Measurements from ENCODE around the gene LRRC61. TPM values are rescaled to one million over a fixed set of nuclear protein-coding genes. Genes with fewer than 3 reads are reported as not detected.

LRRC61 gene
- total RNA-seq, 2 donors from 2014 or later = 32.7 to 61.6 TPM

- no peaks in the 10 kb centered on the region for H3K36me3 Mint-ChIP-seq (ENCODE audit: low read depth)
- no peak overlapping the region for H3K4me3 Mint-ChIP-seq
- H3K9me3 Mint-ChIP-seq = no peaks in the 10 kb centered on the region
- peaks cover 25% of the 10 kb centered on the region for H3K27me3 Mint-ChIP-seq
- no peaks in the 10 kb centered on the region for H3K4me1 Mint-ChIP-seq
- no peak overlapping the region for H3K27ac Mint-ChIP-seq
- no peak for ATAC-seq (replicated peaks)
Measured at GRCh38 chr7:150343225-150343624, 20.1 kb downstream of the LRRC61 start.

GRCh38 chr7:150344299-150344698 is 21.1 kb downstream of the LRRC61 start:
- no peak for ATAC-seq (replicated peaks)

GRCh38 chr7:150345012-150345411 is 21.9 kb downstream of the LRRC61 start:
- no peak for ATAC-seq (replicated peaks)
- Mint-ChIP-seq H3K36me3 (ENCODE audit: low read depth) (no peaks in the 10 kb centered on the region), H3K27ac (no peak overlapping the region), H3K4me1 (no peaks in the 10 kb centered on the region), H3K27me3 (peaks cover 19% of the 10 kb centered on the region), H3K4me3 (no peak overlapping the region), H3K9me3 (no peaks in the 10 kb centered on the region)

More at GRCh38 chr7:150344299-150344698, 21.1 kb downstream of the LRRC61 start:
- H3K4me3 Mint-ChIP-seq = no peak overlapping the region
- H3K4me1 Mint-ChIP-seq = no peaks in the 10 kb centered on the region
- H3K27me3 Mint-ChIP-seq = peaks cover 25% of the 10 kb centered on the region
- H3K36me3 Mint-ChIP-seq (ENCODE audit: low read depth) = no peaks in the 10 kb centered on the region
- H3K9me3 Mint-ChIP-seq = no peaks in the 10 kb centered on the region
- no peak overlapping the region for H3K27ac Mint-ChIP-seq

- H3K27me3 Mint-ChIP-seq = peaks cover 16% of the 10 kb centered on the region
- no peak overlapping the region for H3K4me3 Mint-ChIP-seq
- no peak overlapping the region for H3K27ac Mint-ChIP-seq
- H3K9me3 Mint-ChIP-seq = no peaks in the 10 kb centered on the region
- H3K4me1 Mint-ChIP-seq = no peaks in the 10 kb centered on the region
- ATAC-seq (replicated peaks) = no peak
- H3K36me3 Mint-ChIP-seq (ENCODE audit: low read depth) = no peaks in the 10 kb centered on the region
Measured at GRCh38 chr7:150346922-150347321, 23.8 kb downstream of the LRRC61 start.

GRCh38 chr7:150351587-150352194 is 28.5 kb downstream of the LRRC61 start:
- H3K27ac Mint-ChIP-seq = no peak overlapping the region
- ATAC-seq (replicated peaks) = no peak
- H3K4me3 Mint-ChIP-seq = no peak overlapping the region
- H3K36me3 Mint-ChIP-seq (ENCODE audit: low read depth) = no peaks in the 10 kb centered on the region
- H3K9me3 Mint-ChIP-seq = no peaks in the 10 kb centered on the region
- H3K27me3 Mint-ChIP-seq = no peaks in the 10 kb centered on the region
- H3K4me1 Mint-ChIP-seq = no peaks in the 10 kb centered on the region

- Mint-ChIP-seq H3K27ac (no peak overlapping the region), H3K4me1 (peaks cover 19% of the 10 kb centered on the region), H3K9me3 (no peaks in the 10 kb centered on the region), H3K27me3 (no peaks in the 10 kb centered on the region), H3K4me3 (no peak overlapping the region), H3K36me3 (ENCODE audit: low read depth) (no peaks in the 10 kb centered on the region)
- no peak for ATAC-seq (replicated peaks)
Measured at GRCh38 chr7:150355666-150356059, 32.5 kb downstream of the LRRC61 start.

- no peaks in the 10 kb centered on the region for H3K36me3 Mint-ChIP-seq (ENCODE audit: low read depth)
- peaks cover 19% of the 10 kb centered on the region for H3K4me1 Mint-ChIP-seq
- ATAC-seq (replicated peaks) = no peak
- no peaks in the 10 kb centered on the region for H3K9me3 Mint-ChIP-seq
- peak overlapping the region; percentile 17 for H3K27ac Mint-ChIP-seq
- H3K27me3 Mint-ChIP-seq = no peaks in the 10 kb centered on the region
- peak overlapping the region; percentile 79 for H3K4me3 Mint-ChIP-seq
Measured at GRCh38 chr7:150356265-150356897, 33.2 kb downstream of the LRRC61 start.

GRCh38 chr7:150357270-150357669 is 34.1 kb downstream of the LRRC61 start:
- no peaks in the 10 kb centered on the region for H3K27me3 Mint-ChIP-seq
- no peaks in the 10 kb centered on the region for H3K9me3 Mint-ChIP-seq
- no peaks in the 10 kb centered on the region for H3K36me3 Mint-ChIP-seq (ENCODE audit: low read depth)
- peak; percentile 84 for ATAC-seq (replicated peaks)
- H3K27ac Mint-ChIP-seq = peak overlapping the region; percentile 83
- H3K4me1 Mint-ChIP-seq = peaks cover 19% of the 10 kb centered on the region
- peak overlapping the region; percentile 79 for H3K4me3 Mint-ChIP-seq

- H3K9me3 Mint-ChIP-seq = no peaks in the 10 kb centered on the region
- ATAC-seq (replicated peaks) = peak; percentile 56
- H3K36me3 Mint-ChIP-seq (ENCODE audit: low read depth) = no peaks in the 10 kb centered on the region
- H3K27me3 Mint-ChIP-seq = no peaks in the 10 kb centered on the region
- peaks cover 19% of the 10 kb centered on the region for H3K4me1 Mint-ChIP-seq
- H3K27ac Mint-ChIP-seq = peak overlapping the region; percentile 83
- H3K4me3 Mint-ChIP-seq = peak overlapping the region; percentile 79
Measured at GRCh38 chr7:150357771-150358427, 34.7 kb downstream of the LRRC61 start.

GRCh38 chr7:150358433-150358832 is 35.3 kb downstream of the LRRC61 start:
- Mint-ChIP-seq H3K4me3 (peak overlapping the region; percentile 79), H3K27ac (no peak overlapping the region), H3K36me3 (ENCODE audit: low read depth) (no peaks in the 10 kb centered on the region), H3K9me3 (no peaks in the 10 kb centered on the region), H3K27me3 (no peaks in the 10 kb centered on the region), H3K4me1 (peaks cover 19% of the 10 kb centered on the region)
- peak; percentile 28 for ATAC-seq (replicated peaks)

GRCh38 chr7:150358988-150359621 is 36.0 kb downstream of the LRRC61 start:
- peaks cover 19% of the 10 kb centered on the region for H3K4me1 Mint-ChIP-seq
- no peak overlapping the region for H3K27ac Mint-ChIP-seq
- no peaks in the 10 kb centered on the region for H3K27me3 Mint-ChIP-seq
- no peak overlapping the region for H3K4me3 Mint-ChIP-seq
- no peaks in the 10 kb centered on the region for H3K36me3 Mint-ChIP-seq (ENCODE audit: low read depth)
- ATAC-seq (replicated peaks) = no peak
- H3K9me3 Mint-ChIP-seq = no peaks in the 10 kb centered on the region

GRCh38 chr7:150359622-150360362 is 36.6 kb downstream of the LRRC61 start:
- H3K9me3 Mint-ChIP-seq = no peaks in the 10 kb centered on the region
- peaks cover 19% of the 10 kb centered on the region for H3K4me1 Mint-ChIP-seq
- H3K27ac Mint-ChIP-seq = peak overlapping the region; percentile 63
- no peaks in the 10 kb centered on the region for H3K27me3 Mint-ChIP-seq
- H3K4me3 Mint-ChIP-seq = no peak overlapping the region
- no peak for ATAC-seq (replicated peaks)
- H3K36me3 Mint-ChIP-seq (ENCODE audit: low read depth) = no peaks in the 10 kb centered on the region

GRCh38 chr7:150360363-150361058 is 37.4 kb downstream of the LRRC61 start:
- Mint-ChIP-seq H3K9me3 (no peaks in the 10 kb centered on the region), H3K27me3 (no peaks in the 10 kb centered on the region), H3K4me3 (no peak overlapping the region), H3K27ac (peak overlapping the region; percentile 63), H3K4me1 (peaks cover 19% of the 10 kb centered on the region), H3K36me3 (ENCODE audit: low read depth) (no peaks in the 10 kb centered on the region)
- no peak for ATAC-seq (replicated peaks)

GRCh38 chr7:150361402-150361801 is 38.2 kb downstream of the LRRC61 start:
- no peak overlapping the region for H3K4me3 Mint-ChIP-seq
- H3K4me1 Mint-ChIP-seq = peaks cover 19% of the 10 kb centered on the region
- H3K27me3 Mint-ChIP-seq = no peaks in the 10 kb centered on the region
- ATAC-seq (replicated peaks) = no peak
- H3K9me3 Mint-ChIP-seq = no peaks in the 10 kb centered on the region
- H3K27ac Mint-ChIP-seq = no peak overlapping the region
- no peaks in the 10 kb centered on the region for H3K36me3 Mint-ChIP-seq (ENCODE audit: low read depth)

Measured in activated T-helper 17 cell treated with anti-CD3 and anti-CD28 coated beads, Interleukin-2, amount 50 U/mL, for 72 hours (primary cell).